HG03469 (cell line): Measurements from ENCODE around the gene SCPEP1.
"Not testable (repeated sequence)": the region's sequence is repeated elsewhere in the genome, so short reads cannot be mapped to it uniquely, and the experiment has no call there.

Experiments used
- ATAC-seq: cut with Tn5 transposase; IDR thresholded peaks from one replicate; pipeline ENCODE4 v1.9.1; 2021; ENCODE audit warnings: mild to moderate bottlenecking, moderate library complexity, moderate number of reproducible peaks; ENCODE audit not compliant: unreplicated experiment

The SCPEP1 gene

GRCh38 chr17:56977673-56978395, at the start of gene SCPEP1:
TSS of gene SCPEP1 (plus strand) at chr17:56978131. CDS start at chr17:56978160, 29 bp downstream.
- ATAC-seq = peak; percentile 40

GRCh38 chr17:56928586-56928985, 49.3 kb upstream of the SCPEP1 start:
- no peak for ATAC-seq

- ATAC-seq = no peak
Observed at GRCh38 chr17:56929362-56929969, 48.5 kb upstream of the SCPEP1 start.

GRCh38 chr17:56930739-56931337, 47.1 kb upstream of the SCPEP1 start:
- ATAC-seq = no peak

- ATAC-seq = no peak
Observed at GRCh38 chr17:56933151-56933745, 44.7 kb upstream of the SCPEP1 start.

- no peak for ATAC-seq
Observed at GRCh38 chr17:56933868-56934267, 44.1 kb upstream of the SCPEP1 start.

GRCh38 chr17:56934280-56934679, 43.7 kb upstream of the SCPEP1 start:
- ATAC-seq = no peak

- no peak for ATAC-seq
Observed at GRCh38 chr17:56935461-56935860, 42.5 kb upstream of the SCPEP1 start.

GRCh38 chr17:56936697-56937322, 41.1 kb upstream of the SCPEP1 start:
- ATAC-seq = no peak

- ATAC-seq = no peak
Observed at GRCh38 chr17:56937687-56938086, 40.2 kb upstream of the SCPEP1 start.

GRCh38 chr17:56938206-56938605, 39.7 kb upstream of the SCPEP1 start:
- not testable (repeated sequence) for ATAC-seq

GRCh38 chr17:56939869-56940484, 38.0 kb upstream of the SCPEP1 start:
- no peak for ATAC-seq

GRCh38 chr17:56943505-56944125, 34.3 kb upstream of the SCPEP1 start:
- ATAC-seq = no peak

- ATAC-seq = no peak
Observed at GRCh38 chr17:56945938-56946505, 31.9 kb upstream of the SCPEP1 start.

GRCh38 chr17:56947741-56948140, 30.2 kb upstream of the SCPEP1 start:
- no peak for ATAC-seq

- no peak for ATAC-seq
Observed at GRCh38 chr17:56948491-56948890, 29.4 kb upstream of the SCPEP1 start.

GRCh38 chr17:56949595-56949994, 28.3 kb upstream of the SCPEP1 start:
- no peak for ATAC-seq

- no peak for ATAC-seq
Observed at GRCh38 chr17:56956992-56957391, 20.9 kb upstream of the SCPEP1 start.

GRCh38 chr17:56960596-56961538, 17.1 kb upstream of the SCPEP1 start, which contains the start of gene COIL:
TSS of gene COIL (minus strand) at chr17:56961050. CDS start at chr17:56961019, 31 bp downstream.
- peak; percentile 84 for ATAC-seq
